Osteocyte (in vitro differentiated cells): ENCODE results near the gene OR10H3. TPM values are rescaled to one million over a fixed set of nuclear protein-coding genes. Genes with fewer than 3 reads are reported as not detected.
"Not testable (repeated sequence)": the region's sequence is repeated elsewhere in the genome, so short reads cannot be mapped to it uniquely, and the experiment has no call there.

Experiments
- DNase-seq: peaks from one replicate; pipeline ENCODE4 v3.0.0; 2021; ENCODE audit warnings: mixed read lengths; ENCODE audit not compliant: unreplicated experiment; ENCODE audit errors: extremely low spot score
- H3K27ac Mint-ChIP-seq: one replicate; pipeline ENCODE4 v1.8.0; 2021; ENCODE audit warnings: mild to moderate bottlenecking, mixed read lengths; ENCODE audit not compliant: unreplicated experiment
- H3K27me3 Mint-ChIP-seq: one replicate; pipeline ENCODE4 v1.8.0; 2021; ENCODE audit warnings: mixed read lengths; ENCODE audit not compliant: unreplicated experiment
- H3K36me3 Mint-ChIP-seq: one replicate; pipeline ENCODE4 v1.8.0; 2021; ENCODE audit warnings: mixed read lengths; ENCODE audit not compliant: unreplicated experiment
- H3K4me1 Mint-ChIP-seq: one replicate; pipeline ENCODE4 v1.8.0; 2021; ENCODE audit warnings: mixed read lengths; ENCODE audit not compliant: unreplicated experiment
- H3K4me3 Mint-ChIP-seq: one replicate; pipeline ENCODE4 v1.8.0; 2021; ENCODE audit warnings: mild to moderate bottlenecking, moderate library complexity, mixed read lengths; ENCODE audit not compliant: unreplicated experiment
- H3K9me3 Mint-ChIP-seq: one replicate; pipeline ENCODE4 v1.8.0; 2021; ENCODE audit warnings: mixed read lengths; ENCODE audit not compliant: unreplicated experiment
- total RNA-seq: library from RNA; stranded (reverse); gene quantifications from 2 replicates; pipeline ENCODE4 v1.2.1, GENCODE V29; 2021
- TF ChIP-seq, protein P1 (sequence below): fragments of 200-600 bp; sonication (generic); IDR thresholded peaks from 2 replicates; pipeline ENCODE4 v1.5.0; 2021; ENCODE audit warnings: antibody characterized with exemption, mild to moderate bottlenecking, moderate library complexity

The OR10H3 gene
- total RNA-seq, 1 donor from 2014 or later = not detected

GRCh38 chr19:15782211-15782610 is 44.4 kb downstream of the OR10H3 start:
- Mint-ChIP-seq H3K36me3 (no peaks in the 10 kb centered on the region), H3K27ac (no peak overlapping the region)
- TF ChIP-seq, protein P1, sequence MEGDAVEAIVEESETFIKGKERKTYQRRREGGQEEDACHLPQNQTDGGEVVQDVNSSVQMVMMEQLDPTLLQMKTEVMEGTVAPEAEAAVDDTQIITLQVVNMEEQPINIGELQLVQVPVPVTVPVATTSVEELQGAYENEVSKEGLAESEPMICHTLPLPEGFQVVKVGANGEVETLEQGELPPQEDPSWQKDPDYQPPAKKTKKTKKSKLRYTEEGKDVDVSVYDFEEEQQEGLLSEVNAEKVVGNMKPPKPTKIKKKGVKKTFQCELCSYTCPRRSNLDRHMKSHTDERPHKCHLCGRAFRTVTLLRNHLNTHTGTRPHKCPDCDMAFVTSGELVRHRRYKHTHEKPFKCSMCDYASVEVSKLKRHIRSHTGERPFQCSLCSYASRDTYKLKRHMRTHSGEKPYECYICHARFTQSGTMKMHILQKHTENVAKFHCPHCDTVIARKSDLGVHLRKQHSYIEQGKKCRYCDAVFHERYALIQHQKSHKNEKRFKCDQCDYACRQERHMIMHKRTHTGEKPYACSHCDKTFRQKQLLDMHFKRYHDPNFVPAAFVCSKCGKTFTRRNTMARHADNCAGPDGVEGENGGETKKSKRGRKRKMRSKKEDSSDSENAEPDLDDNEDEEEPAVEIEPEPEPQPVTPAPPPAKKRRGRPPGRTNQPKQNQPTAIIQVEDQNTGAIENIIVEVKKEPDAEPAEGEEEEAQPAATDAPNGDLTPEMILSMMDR = no peak

DNA sequence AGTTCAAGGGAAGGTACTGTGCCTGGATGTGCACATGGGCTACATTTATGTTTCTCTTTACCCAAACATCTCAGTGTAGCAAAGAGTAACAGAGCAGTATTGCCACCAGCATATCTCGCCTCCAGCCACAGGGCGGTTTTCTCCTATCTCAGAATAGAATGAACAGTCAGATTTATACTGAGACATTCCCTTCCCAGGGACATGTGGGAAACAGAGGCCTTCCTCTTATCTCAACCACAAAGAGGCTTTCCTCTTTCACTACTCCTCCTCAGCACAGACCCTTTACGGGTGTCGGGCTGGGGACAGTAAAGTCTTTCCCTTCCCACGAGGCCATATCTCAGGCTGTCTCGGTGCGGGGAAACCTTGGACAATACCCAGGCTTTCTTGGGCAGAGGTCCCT is 45.1 kb downstream of the OR10H3 start:
- H3K27me3 Mint-ChIP-seq, H3K4me1 Mint-ChIP-seq, H3K4me3 Mint-ChIP-seq, H3K36me3 Mint-ChIP-seq, H3K9me3 Mint-ChIP-seq, H3K27ac Mint-ChIP-seq, DNase-seq: not testable (repeated sequence)

More at GRCh38 chr19:15782211-15782610, 44.4 kb downstream of the OR10H3 start:
- H3K4me3 Mint-ChIP-seq = no peak overlapping the region
- no peaks in the 10 kb centered on the region for H3K9me3 Mint-ChIP-seq
- H3K4me1 Mint-ChIP-seq = no peaks in the 10 kb centered on the region
- H3K27me3 Mint-ChIP-seq = no peaks in the 10 kb centered on the region
- DNase-seq = no peak

DNA sequence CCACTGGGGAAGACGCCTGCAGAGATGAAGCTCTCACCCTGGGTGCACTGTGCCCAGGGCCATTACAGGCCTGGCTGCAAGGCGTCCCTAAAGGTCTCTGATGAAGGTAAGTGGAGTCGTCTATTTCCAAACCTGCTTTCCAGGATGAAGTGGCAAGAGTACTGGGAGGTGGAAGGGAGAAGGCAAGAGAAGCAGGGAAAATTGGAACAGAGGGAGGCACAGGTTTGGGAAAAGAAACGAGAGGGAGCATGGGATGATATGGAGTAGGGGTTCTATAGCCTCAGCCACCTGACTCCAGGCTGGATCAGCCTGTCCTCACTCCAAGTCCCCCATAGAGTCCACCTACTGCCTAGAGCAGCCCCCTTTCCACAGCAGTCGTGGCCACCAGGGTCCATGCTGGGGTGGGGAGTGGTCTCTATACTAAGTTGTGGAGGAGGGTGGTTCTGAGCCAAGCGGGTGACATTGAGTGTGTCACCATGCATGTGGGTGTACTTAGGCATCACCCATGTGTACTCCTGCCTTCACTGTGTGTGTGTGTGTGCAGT is 49.9 kb downstream of the OR10H3 start, which contains the start of gene OR10H5:
OR10H5 (plus strand) TSS at position 51 of the 545 bp plus-strand sequence. CDS start 6,388 bp downstream, outside the sequence.
- H3K4me3 Mint-ChIP-seq = no peak within 1 kb of the TSS
- no peak within 1 kb of the TSS for H3K27ac Mint-ChIP-seq
- peaks cover 9% of the 10 kb centered on the region for H3K9me3 Mint-ChIP-seq
- H3K36me3 Mint-ChIP-seq = no peaks in the 10 kb centered on the region
- H3K4me1 Mint-ChIP-seq = no peaks in the 10 kb centered on the region
- TF ChIP-seq, protein P1 = no peak
- H3K27me3 Mint-ChIP-seq = no peaks in the 10 kb centered on the region
- no peak for DNase-seq

DNA sequence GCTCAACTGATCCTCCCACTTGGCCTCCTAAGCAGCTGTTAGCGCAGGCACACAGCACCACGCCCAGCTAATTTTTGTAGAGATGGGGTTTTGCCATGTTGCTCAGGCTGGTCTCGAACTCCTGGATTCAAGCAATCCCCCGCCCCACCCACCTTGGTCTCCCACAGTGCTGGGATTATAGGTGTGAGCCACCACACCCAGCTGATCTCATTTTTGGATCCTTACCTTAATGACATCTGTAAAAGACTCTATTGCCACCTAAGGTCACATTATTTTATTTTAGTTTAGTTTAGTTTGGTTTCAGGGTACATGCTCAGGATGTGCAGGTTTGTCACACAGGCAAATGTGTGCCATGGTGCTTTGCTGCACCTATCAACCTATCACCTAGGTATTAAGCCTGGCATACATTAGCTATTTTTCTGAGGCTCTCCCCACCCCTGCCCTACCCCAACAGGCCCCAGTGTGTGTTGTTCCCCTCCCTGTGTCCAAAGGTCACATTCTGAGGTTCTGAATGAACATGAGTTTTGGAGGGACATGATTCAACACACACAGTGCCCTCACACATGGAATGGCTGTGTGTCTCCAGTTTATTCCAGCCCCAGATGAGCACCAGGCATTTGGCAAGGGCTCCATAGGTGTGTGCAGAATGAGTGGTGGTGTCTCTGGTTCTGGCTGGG is 50.9 kb downstream of the OR10H3 start:
- Mint-ChIP-seq H3K36me3 (no peaks in the 10 kb centered on the region), H3K27me3 (no peaks in the 10 kb centered on the region), H3K4me1 (no peaks in the 10 kb centered on the region), H3K9me3 (peaks cover 9% of the 10 kb centered on the region), H3K27ac (no peak overlapping the region), H3K4me3 (no peak overlapping the region)
- TF ChIP-seq, protein P1 = no peak
- DNase-seq = no peak

GRCh38 chr19:15790096-15790495 is 52.3 kb downstream of the OR10H3 start:
- DNase-seq = no peak
- Mint-ChIP-seq H3K4me3 (no peak overlapping the region), H3K27me3 (no peaks in the 10 kb centered on the region), H3K36me3 (no peaks in the 10 kb centered on the region), H3K9me3 (peaks cover 9% of the 10 kb centered on the region), H3K27ac (no peak overlapping the region), H3K4me1 (no peaks in the 10 kb centered on the region)
- TF ChIP-seq, protein P1 = no peak

Other genes with a start within 250 kb of the OR10H3 start
- gene CYP4F22, start 229.5 kb upstream of the OR10H3 start, total RNA-seq = not detected in 2 replicates
- gene CYP4F8, start 122.8 kb upstream of the OR10H3 start, total RNA-seq = not detected in 2 replicates
- not detected in 2 replicates for gene CYP4F3, start 97.1 kb upstream of the OR10H3 start, total RNA-seq
- not detected in 2 replicates for gene CYP4F12, start 64.9 kb upstream of the OR10H3 start, total RNA-seq
- not detected in 2 replicates for gene OR10H2, start 10.0 kb upstream of the OR10H3 start, total RNA-seq
- gene OR10H5, start 49.7 kb downstream of the OR10H3 start, total RNA-seq = not detected in 2 replicates
- not detected in 2 replicates for gene OR10H1, start 77.7 kb downstream of the OR10H3 start, total RNA-seq
- not detected in 2 replicates for gene CYP4F2, start 160.1 kb downstream of the OR10H3 start, total RNA-seq
- not detected in 2 replicates for gene CYP4F11, start 196.5 kb downstream of the OR10H3 start, total RNA-seq
- gene OR10H4, start 211.0 kb downstream of the OR10H3 start, total RNA-seq = not detected in 2 replicates